ENCODE results near the gene PARD3B.

DNA sequence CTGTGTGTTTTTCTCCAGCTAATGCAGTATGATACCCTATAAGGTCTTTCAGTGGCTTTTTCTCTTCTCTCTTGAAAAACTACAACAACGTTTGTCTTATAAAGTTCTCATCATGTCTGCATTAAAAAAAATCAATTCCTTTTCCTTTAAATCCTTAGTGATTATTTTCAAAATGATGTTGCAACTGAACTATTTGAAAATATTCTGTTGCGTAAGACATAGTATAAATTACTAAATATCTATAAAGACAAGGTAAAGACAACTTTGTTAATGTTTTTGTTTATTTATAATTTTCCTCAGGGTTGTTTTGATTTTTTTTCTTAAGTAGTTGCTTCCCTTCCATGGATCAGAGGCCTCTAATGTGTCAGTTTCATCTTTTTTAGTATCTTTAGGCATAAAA, 21.2 kb downstream of the PARD3B start:
- TF ChIP-seq POLR2A (IDR thresholded peaks at IDR 0.05) (no peak), CTCF (IDR thresholded peaks at IDR 0.05) (no peak)
